IMR-90 (cell line): ENCODE results near the gene SBF2.

Experiments
- BHLHE40 ChIP-seq: fragments of 150-350 bp; IDR thresholded peaks from 2 replicates; pipeline ENCODE4 v1.6.1; 2016; ENCODE audit warnings: mild to moderate bottlenecking, low read depth, low read length
- CEBPB ChIP-seq: IDR thresholded peaks from 2 replicates; pipeline ENCODE4 v1.6.1; 2012; ENCODE audit warnings: low read depth, low read length, improper control_type of control experiment
- CHD1 ChIP-seq: IDR thresholded peaks from 2 replicates; pipeline ENCODE4 v1.6.1; 2012; ENCODE audit warnings: low read depth, low read length, improper control_type of control experiment
- FOS ChIP-seq: fragments of 150-350 bp; IDR thresholded peaks from 2 replicates; pipeline ENCODE4 v1.6.1; 2016; ENCODE audit warnings: low read depth, low read length
- MAFK ChIP-seq: IDR thresholded peaks from 2 replicates; pipeline ENCODE4 v1.6.1; 2012; ENCODE audit warnings: low read depth, low read length, improper control_type of control experiment
- MAZ ChIP-seq: IDR thresholded peaks from 2 replicates; pipeline ENCODE4 v1.6.1; 2012; ENCODE audit warnings: low read depth, mild to moderate bottlenecking, low read length, improper control_type of control experiment, moderate library complexity, borderline replicate concordance
- MXI1 ChIP-seq: IDR thresholded peaks from 2 replicates; pipeline ENCODE4 v1.6.1; 2012; ENCODE audit warnings: low read depth, mild to moderate bottlenecking, low read length, moderate library complexity, borderline replicate concordance
- POLR2A ChIP-seq: IDR thresholded peaks from 2 replicates; pipeline ENCODE4 v1.6.1; 2012; ENCODE audit warnings: mild to moderate bottlenecking, low read depth, low read length
- RAD21 ChIP-seq: IDR thresholded peaks from 2 replicates; pipeline ENCODE4 v1.6.1; 2012; ENCODE audit warnings: low read length, improper control_type of control experiment
- RCOR1 ChIP-seq: IDR thresholded peaks from 2 replicates; pipeline ENCODE4 v1.6.1; 2012; ENCODE audit warnings: mild to moderate bottlenecking, low read length, improper control_type of control experiment; ENCODE audit not compliant: insufficient replicate concordance
- SMC3 ChIP-seq: fragments of 150-350 bp; IDR thresholded peaks from 2 replicates; pipeline ENCODE4 v1.6.1; 2016; ENCODE audit warnings: low read depth, mild to moderate bottlenecking, antibody characterized with exemption, low read length, moderate library complexity
- TF ChIP-seq, protein P1 (sequence below): conservative IDR thresholded peaks from 2 replicates; pipeline ENCODE4 v1.5.1; 2012; ENCODE audit warnings: mild to moderate bottlenecking, low read depth, low read length, improper control_type of control experiment
- TF ChIP-seq, protein P2 (sequence below): fragments of 150-350 bp; IDR thresholded peaks from 2 replicates; pipeline ENCODE4 v1.6.1; 2016; ENCODE audit warnings: low read depth, mild to moderate bottlenecking, low read length, moderate library complexity, borderline replicate concordance
- TF ChIP-seq, protein P3 (sequence below): fragments of 150-350 bp; IDR thresholded peaks from 2 replicates; pipeline ENCODE4 v1.6.1; 2017; ENCODE audit warnings: mild to moderate bottlenecking, antibody characterized with exemption, low read length, low read depth

DNA sequence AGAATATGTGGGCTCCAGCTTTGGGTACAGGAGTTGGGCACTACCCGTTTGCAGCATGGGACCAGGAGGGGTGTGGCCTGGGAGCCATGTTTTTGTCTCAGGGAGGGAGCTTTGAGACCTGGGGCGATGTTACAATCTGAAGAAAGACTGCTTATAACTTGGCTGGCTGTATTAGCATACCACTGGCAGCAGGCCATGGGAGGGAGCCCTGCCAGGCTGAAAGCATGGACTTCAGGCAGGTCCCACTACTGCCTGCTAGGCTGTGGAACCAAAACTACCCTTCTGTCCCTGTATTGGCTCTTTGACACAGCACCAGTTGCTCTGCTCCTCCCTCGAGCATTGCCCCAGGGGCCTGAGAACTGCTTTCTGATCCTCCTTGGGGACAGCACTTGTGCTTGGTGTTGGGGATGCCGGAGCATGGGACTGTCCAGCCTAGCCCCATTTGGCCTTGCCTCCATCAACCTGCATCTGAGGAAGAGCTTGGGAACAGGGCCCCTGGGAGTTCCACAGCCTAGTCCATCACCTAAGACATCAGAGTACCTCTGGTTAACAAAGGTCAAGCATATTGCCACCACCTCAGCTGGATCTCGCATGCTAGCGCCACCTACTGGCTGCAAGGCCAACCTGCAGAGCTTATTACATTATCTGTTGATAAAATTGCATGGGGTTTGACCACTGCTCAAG is 217.4 kb downstream of the SBF2 start:
- peak; percentile 34; the same call in 1 of the 2 replicates for TF ChIP-seq RAD21
- no peak for TF ChIP-seq CEBPB
- TF ChIP-seq MAFK = no peak
- TF ChIP-seq, protein P1, sequence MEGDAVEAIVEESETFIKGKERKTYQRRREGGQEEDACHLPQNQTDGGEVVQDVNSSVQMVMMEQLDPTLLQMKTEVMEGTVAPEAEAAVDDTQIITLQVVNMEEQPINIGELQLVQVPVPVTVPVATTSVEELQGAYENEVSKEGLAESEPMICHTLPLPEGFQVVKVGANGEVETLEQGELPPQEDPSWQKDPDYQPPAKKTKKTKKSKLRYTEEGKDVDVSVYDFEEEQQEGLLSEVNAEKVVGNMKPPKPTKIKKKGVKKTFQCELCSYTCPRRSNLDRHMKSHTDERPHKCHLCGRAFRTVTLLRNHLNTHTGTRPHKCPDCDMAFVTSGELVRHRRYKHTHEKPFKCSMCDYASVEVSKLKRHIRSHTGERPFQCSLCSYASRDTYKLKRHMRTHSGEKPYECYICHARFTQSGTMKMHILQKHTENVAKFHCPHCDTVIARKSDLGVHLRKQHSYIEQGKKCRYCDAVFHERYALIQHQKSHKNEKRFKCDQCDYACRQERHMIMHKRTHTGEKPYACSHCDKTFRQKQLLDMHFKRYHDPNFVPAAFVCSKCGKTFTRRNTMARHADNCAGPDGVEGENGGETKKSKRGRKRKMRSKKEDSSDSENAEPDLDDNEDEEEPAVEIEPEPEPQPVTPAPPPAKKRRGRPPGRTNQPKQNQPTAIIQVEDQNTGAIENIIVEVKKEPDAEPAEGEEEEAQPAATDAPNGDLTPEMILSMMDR = peak; percentile 44
- no peak for TF ChIP-seq POLR2A
- no peak for TF ChIP-seq RCOR1
- TF ChIP-seq BHLHE40 = no peak
- no peak for TF ChIP-seq MAZ
- TF ChIP-seq SMC3 = no peak
- TF ChIP-seq MXI1 = no peak
- TF ChIP-seq FOS = no peak
- TF ChIP-seq, protein P2, sequence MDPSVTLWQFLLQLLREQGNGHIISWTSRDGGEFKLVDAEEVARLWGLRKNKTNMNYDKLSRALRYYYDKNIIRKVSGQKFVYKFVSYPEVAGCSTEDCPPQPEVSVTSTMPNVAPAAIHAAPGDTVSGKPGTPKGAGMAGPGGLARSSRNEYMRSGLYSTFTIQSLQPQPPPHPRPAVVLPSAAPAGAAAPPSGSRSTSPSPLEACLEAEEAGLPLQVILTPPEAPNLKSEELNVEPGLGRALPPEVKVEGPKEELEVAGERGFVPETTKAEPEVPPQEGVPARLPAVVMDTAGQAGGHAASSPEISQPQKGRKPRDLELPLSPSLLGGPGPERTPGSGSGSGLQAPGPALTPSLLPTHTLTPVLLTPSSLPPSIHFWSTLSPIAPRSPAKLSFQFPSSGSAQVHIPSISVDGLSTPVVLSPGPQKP = no peak
- TF ChIP-seq, protein P3, sequence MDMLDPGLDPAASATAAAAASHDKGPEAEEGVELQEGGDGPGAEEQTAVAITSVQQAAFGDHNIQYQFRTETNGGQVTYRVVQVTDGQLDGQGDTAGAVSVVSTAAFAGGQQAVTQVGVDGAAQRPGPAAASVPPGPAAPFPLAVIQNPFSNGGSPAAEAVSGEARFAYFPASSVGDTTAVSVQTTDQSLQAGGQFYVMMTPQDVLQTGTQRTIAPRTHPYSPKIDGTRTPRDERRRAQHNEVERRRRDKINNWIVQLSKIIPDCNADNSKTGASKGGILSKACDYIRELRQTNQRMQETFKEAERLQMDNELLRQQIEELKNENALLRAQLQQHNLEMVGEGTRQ = no peak
- no peak for TF ChIP-seq CHD1
